ENCODE data around the gene MARCO.
"Not testable (repeated sequence)": the region's sequence is repeated elsewhere in the genome, so short reads cannot be mapped to it uniquely, and the experiment has no call there.

The MARCO gene

GRCh38 chr2:118932949-118933348 lies 9.0 kb upstream of the MARCO start:
- DNase-seq, result no peak

- no peak for DNase-seq
Measured at GRCh38 chr2:118936306-118936705, 5.7 kb upstream of the MARCO start.

GRCh38 chr2:118936936-118937335 lies 5.1 kb upstream of the MARCO start:
- DNase-seq, result no peak

- no peak for DNase-seq
Measured at GRCh38 chr2:118937817-118938216, 4.2 kb upstream of the MARCO start.

GRCh38 chr2:118939994-118940393 lies 2.0 kb upstream of the MARCO start:
- DNase-seq, result no peak

- DNase-seq, result no peak
Measured at GRCh38 chr2:118940486-118941120, 1.4 kb upstream of the MARCO start.

GRCh38 chr2:118943286-118943685 lies 1.3 kb downstream of the MARCO start:
- DNase-seq, result no peak

GRCh38 chr2:118945881-118946280 lies 3.9 kb downstream of the MARCO start:
- DNase-seq, result no peak

- not testable (repeated sequence) for DNase-seq
Measured at GRCh38 chr2:118948266-118948665, 6.3 kb downstream of the MARCO start.

- DNase-seq, result no peak
Measured at GRCh38 chr2:118954297-118955060, 12.5 kb downstream of the MARCO start.

- no peak for DNase-seq
Measured at GRCh38 chr2:118965737-118966136, 23.7 kb downstream of the MARCO start.

- DNase-seq, result no peak
Measured at GRCh38 chr2:118967124-118967880, 25.3 kb downstream of the MARCO start.

- no peak for DNase-seq
Measured at GRCh38 chr2:118968042-118968441, 26.0 kb downstream of the MARCO start.

GRCh38 chr2:118968961-118969733 lies 27.2 kb downstream of the MARCO start:
- no peak for DNase-seq

- DNase-seq, result no peak
Measured at GRCh38 chr2:118969734-118970395, 27.9 kb downstream of the MARCO start.

GRCh38 chr2:118970396-118971135 lies 28.6 kb downstream of the MARCO start:
- DNase-seq, result no peak

- no peak for DNase-seq
Measured at GRCh38 chr2:118971245-118972122, 29.5 kb downstream of the MARCO start.

GRCh38 chr2:118973542-118973951 lies 31.6 kb downstream of the MARCO start:
- no peak for DNase-seq

GRCh38 chr2:118974103-118974993 lies 32.4 kb downstream of the MARCO start:
- DNase-seq, result no peak

- DNase-seq, result no peak
Measured at GRCh38 chr2:118975133-118975532, 33.1 kb downstream of the MARCO start.

Data from NCI-H1436 (cell line).